Calu3 (cell line): Measurements from ENCODE around the gene CXCL12. TPM values are rescaled to one million over a fixed set of nuclear protein-coding genes. Genes with fewer than 3 reads are reported as not detected.

Source experiments
- BruUV-seq: library from RNA; stranded (reverse); fragments of 400-500 nt; replicated peaks from 2 replicates; lab custom pipeline; 2021; lab: Mats Ljungman, UMichigan
- CTCF ChIA-PET: fragments of 300-600 bp; sonication (Branson Sonifier 250); formaldehyde crosslinking; loops from one replicate; lab custom pipeline; 2022; ENCODE audit warnings: antibody characterized with exemption; lab: Charles Lee
- DNase-seq: peaks from one replicate; pipeline ENCODE4 v3.0.0; 2022
- H3K27ac Mint-ChIP-seq: one replicate; pipeline ENCODE4 v1.8.0; 2022; ENCODE audit warnings: mixed read lengths; ENCODE audit not compliant: unreplicated experiment
- H3K27me3 Mint-ChIP-seq: one replicate; pipeline ENCODE4 v1.8.0; 2022; ENCODE audit warnings: mixed read lengths; ENCODE audit not compliant: unreplicated experiment
- H3K36me3 Mint-ChIP-seq: one replicate; pipeline ENCODE4 v1.8.0; 2022; ENCODE audit warnings: mild to moderate bottlenecking, moderate library complexity, mixed read lengths; ENCODE audit not compliant: insufficient read depth, unreplicated experiment
- H3K4me1 Mint-ChIP-seq: one replicate; pipeline ENCODE4 v1.8.0; 2022; ENCODE audit warnings: mild to moderate bottlenecking, low read depth, mixed read lengths; ENCODE audit not compliant: unreplicated experiment
- H3K4me3 Mint-ChIP-seq: one replicate; pipeline ENCODE4 v1.8.0; 2022; ENCODE audit warnings: mild to moderate bottlenecking, low read depth, moderate library complexity, mixed read lengths; ENCODE audit not compliant: unreplicated experiment
- H3K9me3 Mint-ChIP-seq: one replicate; pipeline ENCODE4 v1.8.0; 2022; ENCODE audit warnings: low read depth, mixed read lengths; ENCODE audit not compliant: unreplicated experiment
- intact Hi-C: fragments of 100-400 bp; cut with micrococcal nuclease; formaldehyde crosslinking; loops from one replicate; pipeline ENCODE4 v1.10.0; 2022; ENCODE audit not compliant: unreplicated experiment
- total RNA-seq: library from RNA; stranded (reverse); gene quantifications from 2 replicates; pipeline ENCODE4 v1.2.3, GENCODE V29; 2022
- TF ChIP-seq, protein P1 (sequence below): fragments of 200-600 bp; IDR thresholded peaks from one replicate; pipeline ENCODE4 v1.8.0; 2022; ENCODE audit warnings: antibody characterized with exemption; ENCODE audit not compliant: unreplicated experiment

Gene CXCL12
- total RNA-seq, 1 experiment from 2014 or later, result not detected

DNA sequence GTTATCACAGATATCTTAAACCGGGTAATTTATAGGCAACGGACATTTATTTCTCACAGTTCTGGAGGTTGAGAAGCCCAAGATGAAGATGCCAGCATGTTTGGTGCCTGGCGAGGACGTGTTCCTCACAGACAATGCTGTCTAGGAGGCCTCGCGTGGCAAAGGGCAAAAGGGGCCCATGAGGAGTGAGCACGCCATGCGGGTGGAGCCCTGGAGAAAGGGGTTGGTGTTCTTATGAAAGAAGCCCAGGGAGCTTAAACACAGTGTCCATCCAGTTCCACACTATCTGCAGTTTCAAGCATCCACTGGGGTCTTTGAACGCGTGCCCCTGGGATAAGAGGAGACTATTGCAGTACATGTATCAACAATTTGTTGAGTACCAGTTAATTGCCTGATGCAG, 51.4 kb downstream of the CXCL12 start:
- Mint-ChIP-seq H3K27me3 (no peaks in the 10 kb centered on the region), H3K9me3 (no peaks in the 10 kb centered on the region), H3K36me3 (no peaks in the 10 kb centered on the region), H3K27ac (no peak overlapping the region), H3K4me1 (no peaks in the 10 kb centered on the region), H3K4me3 (no peak overlapping the region)
- CTCF ChIA-PET, result interaction anchor here (0.9 kb wide), 1 partner anchor 9 kb away, joined by 4 read pairs; no protein-coding TSS in a partner anchor
- BruUV-seq, result no TSS peak
- TF ChIP-seq, protein P1, sequence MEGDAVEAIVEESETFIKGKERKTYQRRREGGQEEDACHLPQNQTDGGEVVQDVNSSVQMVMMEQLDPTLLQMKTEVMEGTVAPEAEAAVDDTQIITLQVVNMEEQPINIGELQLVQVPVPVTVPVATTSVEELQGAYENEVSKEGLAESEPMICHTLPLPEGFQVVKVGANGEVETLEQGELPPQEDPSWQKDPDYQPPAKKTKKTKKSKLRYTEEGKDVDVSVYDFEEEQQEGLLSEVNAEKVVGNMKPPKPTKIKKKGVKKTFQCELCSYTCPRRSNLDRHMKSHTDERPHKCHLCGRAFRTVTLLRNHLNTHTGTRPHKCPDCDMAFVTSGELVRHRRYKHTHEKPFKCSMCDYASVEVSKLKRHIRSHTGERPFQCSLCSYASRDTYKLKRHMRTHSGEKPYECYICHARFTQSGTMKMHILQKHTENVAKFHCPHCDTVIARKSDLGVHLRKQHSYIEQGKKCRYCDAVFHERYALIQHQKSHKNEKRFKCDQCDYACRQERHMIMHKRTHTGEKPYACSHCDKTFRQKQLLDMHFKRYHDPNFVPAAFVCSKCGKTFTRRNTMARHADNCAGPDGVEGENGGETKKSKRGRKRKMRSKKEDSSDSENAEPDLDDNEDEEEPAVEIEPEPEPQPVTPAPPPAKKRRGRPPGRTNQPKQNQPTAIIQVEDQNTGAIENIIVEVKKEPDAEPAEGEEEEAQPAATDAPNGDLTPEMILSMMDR, result no peak
- intact Hi-C loops, result no loop called here
- DNase-seq, result no peak

DNA sequence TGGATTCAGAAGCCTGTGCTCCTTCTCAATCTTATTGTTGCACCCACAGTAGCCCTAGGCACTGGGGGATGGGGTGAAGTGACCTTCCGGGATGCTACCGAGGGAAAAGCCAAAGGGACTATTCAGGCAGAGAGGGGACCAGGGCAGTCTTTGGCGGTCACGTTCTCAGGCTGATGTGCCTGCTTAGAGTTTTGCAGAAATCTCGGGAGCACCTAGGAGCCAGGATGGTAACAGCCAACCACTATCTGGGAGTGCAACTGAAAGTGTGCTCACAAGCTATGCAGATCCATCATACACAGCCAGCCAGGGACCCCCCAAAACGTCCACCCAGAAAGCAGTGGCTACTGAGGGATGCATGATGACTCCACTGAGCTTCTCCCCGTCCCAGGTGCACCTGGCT, 52.4 kb downstream of the CXCL12 start:
- H3K9me3 Mint-ChIP-seq, result peaks cover 3% of the 10 kb centered on the region
- intact Hi-C loops, result no loop called here
- no peak for DNase-seq
- CTCF ChIA-PET, result no interaction called here
- H3K4me3 Mint-ChIP-seq, result no peak overlapping the region
- no peak overlapping the region for H3K27ac Mint-ChIP-seq
- no peaks in the 10 kb centered on the region for H3K27me3 Mint-ChIP-seq
- TF ChIP-seq, protein P1, result no peak
- no peaks in the 10 kb centered on the region for H3K36me3 Mint-ChIP-seq
- H3K4me1 Mint-ChIP-seq, result no peaks in the 10 kb centered on the region
- BruUV-seq, result no TSS peak

DNA sequence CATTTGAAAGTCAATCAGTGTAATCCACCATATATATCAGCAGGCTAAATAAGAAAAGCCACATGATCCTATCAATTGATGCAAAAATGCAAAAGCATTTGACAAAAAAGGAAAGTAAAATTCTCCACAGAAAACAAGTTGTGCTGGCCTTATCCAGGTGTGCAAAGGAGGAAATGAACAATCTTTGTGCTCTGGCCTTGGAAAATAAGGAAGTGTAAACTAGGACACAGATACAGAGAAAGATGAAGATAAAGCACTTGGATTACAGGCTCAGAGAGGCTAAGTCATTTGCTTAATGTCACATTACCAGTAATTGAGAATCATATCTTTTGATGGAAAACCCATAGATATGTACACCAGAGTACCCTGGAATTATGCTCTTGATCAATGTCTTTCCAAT, 54.5 kb downstream of the CXCL12 start:
- TF ChIP-seq, protein P1, result no peak
- Mint-ChIP-seq H3K27me3 (no peaks in the 10 kb centered on the region), H3K27ac (no peak overlapping the region), H3K36me3 (no peaks in the 10 kb centered on the region), H3K9me3 (peaks cover 3% of the 10 kb centered on the region), H3K4me3 (no peak overlapping the region), H3K4me1 (no peaks in the 10 kb centered on the region)
- CTCF ChIA-PET, result interaction anchor here (0.6 kb wide), 1 partner anchor 215 kb away, joined by 3 read pairs; no protein-coding TSS in a partner anchor
- BruUV-seq, result no TSS peak
- intact Hi-C loops, result no loop called here
- DNase-seq, result no peak

DNA sequence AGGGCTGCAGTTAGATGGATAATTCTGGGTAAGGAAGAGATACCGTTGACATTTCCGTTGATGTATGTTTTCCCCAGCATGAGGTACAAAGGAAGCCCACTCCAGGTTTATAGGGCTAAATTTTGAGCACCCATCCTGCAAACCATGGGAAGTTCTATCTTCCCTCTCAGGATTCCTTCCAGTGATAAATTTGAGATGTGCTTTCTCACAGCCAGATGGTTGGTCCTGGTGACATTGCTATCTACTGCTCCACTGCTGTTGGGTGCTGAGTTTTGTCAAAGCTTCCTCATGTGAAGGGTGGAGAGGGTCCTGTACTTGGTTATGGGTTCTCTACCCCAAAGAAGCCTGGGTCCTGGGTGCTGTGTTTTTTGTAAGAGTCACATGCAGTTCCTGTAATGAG, 57.4 kb downstream of the CXCL12 start:
- CTCF ChIA-PET, result no interaction called here
- intact Hi-C loops, result loop anchor here (10.0 kb wide), 1 partner anchor 537 kb away; no protein-coding TSS in a partner anchor

More for the DNA sequence above, 57.4 kb downstream of the CXCL12 start:
- Mint-ChIP-seq H3K27me3 (no peaks in the 10 kb centered on the region), H3K4me1 (no peaks in the 10 kb centered on the region), H3K4me3 (no peak overlapping the region), H3K36me3 (no peaks in the 10 kb centered on the region), H3K27ac (no peak overlapping the region), H3K9me3 (peaks cover 7% of the 10 kb centered on the region)
- no peak for DNase-seq
- BruUV-seq, result no TSS peak
- TF ChIP-seq, protein P1, result no peak
